ENCODE measurements around the gene CDKL1.

Gene CDKL1

DNA sequence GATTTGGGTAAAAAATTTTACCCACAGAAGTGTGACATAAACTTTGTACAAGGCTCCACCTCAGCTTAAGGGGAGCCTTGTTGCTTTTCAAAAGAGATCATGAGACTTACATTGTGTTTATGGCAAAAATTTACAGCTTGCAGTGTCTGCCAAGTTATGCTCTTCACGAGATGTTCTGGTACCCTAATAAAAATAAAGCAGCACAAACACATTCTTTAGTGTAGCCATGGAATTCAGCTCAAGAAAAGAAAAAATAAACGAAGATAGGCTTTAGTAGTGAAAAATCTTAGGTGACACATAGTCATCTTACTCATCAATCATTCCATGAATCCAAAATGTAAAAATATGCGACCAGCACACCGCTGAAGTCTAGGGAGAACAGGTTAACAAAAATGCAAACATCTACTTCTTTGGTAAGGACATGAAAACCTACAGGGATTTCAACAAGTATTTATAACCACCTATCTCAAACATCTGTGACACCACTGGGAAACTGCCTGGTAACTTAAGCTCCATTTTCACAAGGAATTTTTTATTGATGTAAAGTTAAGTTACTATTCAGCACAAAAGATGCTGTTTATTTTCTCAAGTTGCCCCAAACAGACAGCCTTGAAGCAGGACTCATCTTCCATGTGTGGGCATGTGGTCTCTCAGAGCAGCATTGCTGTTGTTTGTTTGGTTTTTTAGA is 51.7 kb downstream of the CDKL1 start:
- no peak for ATAC-seq
- TF ChIP-seq ZC3H10 (CRISPR knock-in tag; IDR thresholded peaks at IDR 0.05) (no peak), ISL1 (CRISPR knock-in tag; IDR thresholded peaks at IDR 0.05) (no peak), TCF4 (CRISPR knock-in tag; IDR thresholded peaks at IDR 0.05; ENCODE audit: borderline replicate concordance) (no peak), ZNF70 (CRISPR knock-in tag; IDR thresholded peaks at IDR 0.05) (no peak)

DNA sequence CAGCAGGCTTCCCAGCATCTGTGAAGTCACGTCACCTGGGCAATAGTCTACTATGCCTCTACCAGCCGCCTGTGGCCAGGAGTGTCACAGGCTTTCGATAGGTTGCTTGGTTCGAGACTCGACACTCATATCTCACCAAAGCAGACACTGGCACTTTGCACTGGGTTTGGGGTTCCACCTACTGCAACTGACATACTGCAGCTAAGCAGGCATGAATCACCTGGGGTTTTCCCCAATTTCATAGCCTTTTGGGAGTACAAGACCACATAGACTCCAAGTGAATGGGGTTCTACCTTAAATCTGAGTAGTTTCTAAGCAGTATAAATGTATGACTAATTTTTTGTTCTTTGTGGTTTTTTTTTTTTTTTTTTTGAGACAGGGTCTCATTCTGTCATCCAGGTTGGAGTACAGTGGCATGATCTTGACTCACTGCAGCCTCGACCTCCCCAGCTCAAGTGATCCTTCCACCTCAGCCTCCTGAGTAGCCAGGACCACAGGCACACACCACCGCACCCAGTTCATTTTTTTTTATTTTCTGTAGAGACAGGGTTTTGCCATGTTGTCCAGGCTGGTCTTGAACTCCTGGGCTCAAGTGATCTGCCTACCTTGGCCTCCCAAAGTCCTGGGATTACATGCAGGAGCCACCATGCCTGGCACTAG is 52.4 kb downstream of the CDKL1 start:
- no peak for TF ChIP-seq TCF4 (CRISPR knock-in tag; IDR thresholded peaks at IDR 0.05; ENCODE audit: borderline replicate concordance)
- TF ChIP-seq TOX (CRISPR knock-in tag; IDR thresholded peaks at IDR 0.05; ENCODE audit: borderline replicate concordance): no peak
- no peak for TF ChIP-seq RARB (CRISPR knock-in tag; IDR thresholded peaks at IDR 0.05)
- TF ChIP-seq ZNF70 (CRISPR knock-in tag; IDR thresholded peaks at IDR 0.05): no peak
- TF ChIP-seq, protein P1, sequence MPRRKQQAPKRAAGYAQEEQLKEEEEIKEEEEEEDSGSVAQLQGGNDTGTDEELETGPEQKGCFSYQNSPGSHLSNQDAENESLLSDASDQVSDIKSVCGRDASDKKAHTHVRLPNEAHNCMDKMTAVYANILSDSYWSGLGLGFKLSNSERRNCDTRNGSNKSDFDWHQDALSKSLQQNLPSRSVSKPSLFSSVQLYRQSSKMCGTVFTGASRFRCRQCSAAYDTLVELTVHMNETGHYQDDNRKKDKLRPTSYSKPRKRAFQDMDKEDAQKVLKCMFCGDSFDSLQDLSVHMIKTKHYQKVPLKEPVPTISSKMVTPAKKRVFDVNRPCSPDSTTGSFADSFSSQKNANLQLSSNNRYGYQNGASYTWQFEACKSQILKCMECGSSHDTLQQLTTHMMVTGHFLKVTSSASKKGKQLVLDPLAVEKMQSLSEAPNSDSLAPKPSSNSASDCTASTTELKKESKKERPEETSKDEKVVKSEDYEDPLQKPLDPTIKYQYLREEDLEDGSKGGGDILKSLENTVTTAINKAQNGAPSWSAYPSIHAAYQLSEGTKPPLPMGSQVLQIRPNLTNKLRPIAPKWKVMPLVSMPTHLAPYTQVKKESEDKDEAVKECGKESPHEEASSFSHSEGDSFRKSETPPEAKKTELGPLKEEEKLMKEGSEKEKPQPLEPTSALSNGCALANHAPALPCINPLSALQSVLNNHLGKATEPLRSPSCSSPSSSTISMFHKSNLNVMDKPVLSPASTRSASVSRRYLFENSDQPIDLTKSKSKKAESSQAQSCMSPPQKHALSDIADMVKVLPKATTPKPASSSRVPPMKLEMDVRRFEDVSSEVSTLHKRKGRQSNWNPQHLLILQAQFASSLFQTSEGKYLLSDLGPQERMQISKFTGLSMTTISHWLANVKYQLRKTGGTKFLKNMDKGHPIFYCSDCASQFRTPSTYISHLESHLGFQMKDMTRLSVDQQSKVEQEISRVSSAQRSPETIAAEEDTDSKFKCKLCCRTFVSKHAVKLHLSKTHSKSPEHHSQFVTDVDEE (CRISPR knock-in tag; IDR thresholded peaks at IDR 0.05): no peak
- TF ChIP-seq BACH2 (CRISPR knock-in tag; IDR thresholded peaks at IDR 0.05; ENCODE audit: borderline replicate concordance): no peak
- TF ChIP-seq CSDC2 (CRISPR knock-in tag; IDR thresholded peaks at IDR 0.05): no peak
- no peak for TF ChIP-seq ZFP3 (CRISPR knock-in tag; IDR thresholded peaks at IDR 0.05)
- TF ChIP-seq, protein P2, sequence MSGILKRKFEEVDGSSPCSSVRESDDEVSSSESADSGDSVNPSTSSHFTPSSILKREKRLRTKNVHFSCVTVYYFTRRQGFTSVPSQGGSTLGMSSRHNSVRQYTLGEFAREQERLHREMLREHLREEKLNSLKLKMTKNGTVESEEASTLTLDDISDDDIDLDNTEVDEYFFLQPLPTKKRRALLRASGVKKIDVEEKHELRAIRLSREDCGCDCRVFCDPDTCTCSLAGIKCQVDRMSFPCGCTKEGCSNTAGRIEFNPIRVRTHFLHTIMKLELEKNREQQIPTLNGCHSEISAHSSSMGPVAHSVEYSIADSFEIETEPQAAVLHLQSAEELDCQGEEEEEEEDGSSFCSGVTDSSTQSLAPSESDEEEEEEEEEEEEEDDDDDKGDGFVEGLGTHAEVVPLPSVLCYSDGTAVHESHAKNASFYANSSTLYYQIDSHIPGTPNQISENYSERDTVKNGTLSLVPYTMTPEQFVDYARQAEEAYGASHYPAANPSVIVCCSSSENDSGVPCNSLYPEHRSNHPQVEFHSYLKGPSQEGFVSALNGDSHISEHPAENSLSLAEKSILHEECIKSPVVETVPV (CRISPR knock-in tag; IDR thresholded peaks at IDR 0.05): no peak
- TF ChIP-seq, protein P3, sequence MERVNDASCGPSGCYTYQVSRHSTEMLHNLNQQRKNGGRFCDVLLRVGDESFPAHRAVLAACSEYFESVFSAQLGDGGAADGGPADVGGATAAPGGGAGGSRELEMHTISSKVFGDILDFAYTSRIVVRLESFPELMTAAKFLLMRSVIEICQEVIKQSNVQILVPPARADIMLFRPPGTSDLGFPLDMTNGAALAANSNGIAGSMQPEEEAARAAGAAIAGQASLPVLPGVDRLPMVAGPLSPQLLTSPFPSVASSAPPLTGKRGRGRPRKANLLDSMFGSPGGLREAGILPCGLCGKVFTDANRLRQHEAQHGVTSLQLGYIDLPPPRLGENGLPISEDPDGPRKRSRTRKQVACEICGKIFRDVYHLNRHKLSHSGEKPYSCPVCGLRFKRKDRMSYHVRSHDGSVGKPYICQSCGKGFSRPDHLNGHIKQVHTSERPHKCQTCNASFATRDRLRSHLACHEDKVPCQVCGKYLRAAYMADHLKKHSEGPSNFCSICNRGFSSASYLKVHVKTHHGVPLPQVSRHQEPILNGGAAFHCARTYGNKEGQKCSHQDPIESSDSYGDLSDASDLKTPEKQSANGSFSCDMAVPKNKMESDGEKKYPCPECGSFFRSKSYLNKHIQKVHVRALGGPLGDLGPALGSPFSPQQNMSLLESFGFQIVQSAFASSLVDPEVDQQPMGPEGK (CRISPR knock-in tag; IDR thresholded peaks at IDR 0.05; ENCODE audit: borderline replicate concordance): no peak
- TF ChIP-seq, protein P4, sequence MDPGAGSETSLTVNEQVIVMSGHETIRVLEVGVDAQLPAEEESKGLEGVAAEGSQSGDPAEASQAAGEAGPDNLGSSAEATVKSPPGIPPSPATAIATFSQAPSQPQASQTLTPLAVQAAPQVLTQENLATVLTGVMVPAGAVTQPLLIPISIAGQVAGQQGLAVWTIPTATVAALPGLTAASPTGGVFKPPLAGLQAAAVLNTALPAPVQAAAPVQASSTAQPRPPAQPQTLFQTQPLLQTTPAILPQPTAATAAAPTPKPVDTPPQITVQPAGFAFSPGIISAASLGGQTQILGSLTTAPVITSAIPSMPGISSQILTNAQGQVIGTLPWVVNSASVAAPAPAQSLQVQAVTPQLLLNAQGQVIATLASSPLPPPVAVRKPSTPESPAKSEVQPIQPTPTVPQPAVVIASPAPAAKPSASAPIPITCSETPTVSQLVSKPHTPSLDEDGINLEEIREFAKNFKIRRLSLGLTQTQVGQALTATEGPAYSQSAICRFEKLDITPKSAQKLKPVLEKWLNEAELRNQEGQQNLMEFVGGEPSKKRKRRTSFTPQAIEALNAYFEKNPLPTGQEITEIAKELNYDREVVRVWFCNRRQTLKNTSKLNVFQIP (CRISPR knock-in tag; IDR thresholded peaks at IDR 0.05; ENCODE audit: borderline replicate concordance, low read depth): no peak
- TF ChIP-seq PPARA (CRISPR knock-in tag; IDR thresholded peaks at IDR 0.05; ENCODE audit: borderline replicate concordance): no peak
- TF ChIP-seq ZFP30 (CRISPR knock-in tag; IDR thresholded peaks at IDR 0.05): no peak
- TF ChIP-seq ZNF8 (CRISPR knock-in tag; IDR thresholded peaks at IDR 0.05): no peak
- TF ChIP-seq GLIS3 (CRISPR knock-in tag; IDR thresholded peaks at IDR 0.05): no peak
- no peak for TF ChIP-seq SNAI2 (CRISPR knock-in tag; IDR thresholded peaks at IDR 0.05)
- TF ChIP-seq, protein P5, sequence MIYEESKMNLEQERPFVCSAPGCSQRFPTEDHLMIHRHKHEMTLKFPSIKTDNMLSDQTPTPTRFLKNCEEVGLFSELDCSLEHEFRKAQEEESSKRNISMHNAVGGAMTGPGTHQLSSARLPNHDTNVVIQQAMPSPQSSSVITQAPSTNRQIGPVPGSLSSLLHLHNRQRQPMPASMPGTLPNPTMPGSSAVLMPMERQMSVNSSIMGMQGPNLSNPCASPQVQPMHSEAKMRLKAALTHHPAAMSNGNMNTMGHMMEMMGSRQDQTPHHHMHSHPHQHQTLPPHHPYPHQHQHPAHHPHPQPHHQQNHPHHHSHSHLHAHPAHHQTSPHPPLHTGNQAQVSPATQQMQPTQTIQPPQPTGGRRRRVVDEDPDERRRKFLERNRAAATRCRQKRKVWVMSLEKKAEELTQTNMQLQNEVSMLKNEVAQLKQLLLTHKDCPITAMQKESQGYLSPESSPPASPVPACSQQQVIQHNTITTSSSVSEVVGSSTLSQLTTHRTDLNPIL (CRISPR knock-in tag; IDR thresholded peaks at IDR 0.05; ENCODE audit: low read depth): no peak
- no peak for ATAC-seq

DNA sequence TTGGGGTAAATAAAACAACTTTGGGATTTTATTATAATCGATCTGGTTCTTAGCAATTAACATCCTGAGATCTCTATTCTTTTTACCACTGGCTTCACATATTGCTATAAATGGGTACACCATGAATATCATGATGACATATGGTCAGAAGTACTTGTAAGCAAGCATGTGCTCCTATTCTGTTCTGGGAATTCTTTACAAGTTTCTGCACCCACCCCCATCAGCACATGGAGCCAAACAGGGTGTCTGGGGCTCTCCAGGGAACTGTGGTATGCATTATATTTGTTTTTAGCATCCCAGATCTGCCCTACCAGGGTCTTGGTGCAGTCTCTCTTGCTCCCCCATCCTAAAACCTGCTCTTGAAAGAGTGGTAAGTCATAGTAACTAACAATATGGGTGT is 53.2 kb downstream of the CDKL1 start:
- no peak for ATAC-seq
- TF ChIP-seq, protein P1 (CRISPR knock-in tag; IDR thresholded peaks at IDR 0.05): no peak
- TF ChIP-seq, protein P3 (CRISPR knock-in tag; IDR thresholded peaks at IDR 0.05; ENCODE audit: borderline replicate concordance): no peak
- TF ChIP-seq GLIS3 (CRISPR knock-in tag; IDR thresholded peaks at IDR 0.05): no peak
- no peak for TF ChIP-seq SNAI2 (CRISPR knock-in tag; IDR thresholded peaks at IDR 0.05)

All from SK-N-SH treated with all-trans-retinoic acid at 6 μM for 48 hours (cell line).